MCF 10A (cell line): ENCODE results near the gene KRT86. TPM values are rescaled to one million over a fixed set of nuclear protein-coding genes. Genes with fewer than 3 reads are reported as not detected.
A peak's percentile ranks its signal among the peaks of the same experiment; 100 is the strongest.

ENCODE experiments used
- BruUV-seq: library from RNA; stranded (reverse); fragments of 400-500 nt; replicated peaks from 2 replicates; lab custom pipeline; 2021; lab: Mats Ljungman, UMichigan
- CTCF ChIA-PET: fragments of 300-600 bp; sonication (Branson Sonifier 250); formaldehyde crosslinking; extraction: SDS; loops from one replicate; lab custom pipeline; 2021; ENCODE audit warnings: antibody characterized with exemption, inconsistent platforms; lab: Yijun Ruan, JAX
- POLR2A ChIA-PET: fragments of 300-600, 350-650 bp; sonication (Branson Sonifier 250); formaldehyde crosslinking; extraction: SDS; loops from one replicate; lab custom pipeline; 2020; ENCODE audit warnings: antibody characterized with exemption, inconsistent platforms; lab: Yijun Ruan, JAX
- DNase-seq: peaks from one replicate; pipeline ENCODE4 v3.0.0-alpha.2; 2018; ENCODE audit not compliant: unreplicated experiment
- H3K27ac Mint-ChIP-seq: one replicate; pipeline ENCODE4 v1.8.0; 2022; ENCODE audit warnings: mild to moderate bottlenecking, low read depth, mixed read lengths; ENCODE audit not compliant: unreplicated experiment
- H3K27me3 Mint-ChIP-seq: one replicate; pipeline ENCODE4 v1.8.0; 2022; ENCODE audit warnings: mixed read lengths; ENCODE audit not compliant: insufficient read depth, unreplicated experiment
- H3K36me3 Mint-ChIP-seq: one replicate; pipeline ENCODE4 v1.8.0; 2022; ENCODE audit warnings: mild to moderate bottlenecking, moderate library complexity, mixed read lengths; ENCODE audit not compliant: insufficient read depth, unreplicated experiment
- H3K4me1 Mint-ChIP-seq: one replicate; pipeline ENCODE4 v1.8.0; 2022; ENCODE audit warnings: mixed read lengths; ENCODE audit not compliant: insufficient read depth, unreplicated experiment
- H3K4me3 Mint-ChIP-seq: one replicate; pipeline ENCODE4 v1.8.0; 2022; ENCODE audit warnings: mild to moderate bottlenecking, moderate library complexity, mixed read lengths; ENCODE audit not compliant: unreplicated experiment
- H3K9me3 Mint-ChIP-seq: one replicate; pipeline ENCODE4 v1.8.0; 2022; ENCODE audit warnings: mixed read lengths; ENCODE audit not compliant: unreplicated experiment
- CTCF ChIP-seq: fragments of 200-600 bp; IDR thresholded peaks from one replicate; pipeline ENCODE4 v1.8.0; 2022; ENCODE audit warnings: antibody characterized with exemption, mild to moderate bottlenecking; ENCODE audit not compliant: unreplicated experiment
- intact Hi-C: fragments of 100-400 bp; cut with micrococcal nuclease; formaldehyde crosslinking; loops from 2 replicates; pipeline ENCODE4 v1.14.1; 2022
- total RNA-seq: library from RNA; stranded (reverse); gene quantifications from 2 replicates; pipeline ENCODE4 v1.2.3, GENCODE V29; 2022

The KRT86 gene
- total RNA-seq, 1 experiment from 2014 or later: 37.8 TPM

GRCh38 chr12:52227606-52228166, 46.8 kb upstream of the KRT86 start:
- intact Hi-C loops: no loop called here
- Mint-ChIP-seq H3K36me3 (no peaks in the 10 kb centered on the region), H3K27ac (no peak overlapping the region), H3K4me3 (no peak overlapping the region), H3K9me3 (peaks cover 21% of the 10 kb centered on the region), H3K27me3 (no peaks in the 10 kb centered on the region), H3K4me1 (peaks cover 54% of the 10 kb centered on the region)
- ChIA-PET POLR2A (interaction anchor here (0.7 kb wide), 1 partner anchor 13 kb away, joined by 3 read pairs; no protein-coding TSS in a partner anchor), CTCF (interaction anchor here (0.6 to 1.0 kb wide), 3 partner anchors 9 to 88 kb away, joined by 3 to 4 read pairs (median 3); no protein-coding TSS in a partner anchor)
- TF ChIP-seq CTCF: no peak
- no TSS peak for BruUV-seq
- no peak for DNase-seq

GRCh38 chr12:52228366-52228765, 46.1 kb upstream of the KRT86 start:
- Mint-ChIP-seq H3K36me3 (no peaks in the 10 kb centered on the region), H3K4me3 (no peak overlapping the region), H3K27me3 (no peaks in the 10 kb centered on the region), H3K4me1 (peaks cover 56% of the 10 kb centered on the region), H3K9me3 (peaks cover 21% of the 10 kb centered on the region), H3K27ac (no peak overlapping the region)
- POLR2A ChIA-PET: no interaction called here
- TF ChIP-seq CTCF: no peak
- CTCF ChIA-PET: no interaction called here
- DNase-seq: no peak
- intact Hi-C loops: no loop called here
- BruUV-seq: no TSS peak

- no TSS peak for BruUV-seq
- no peak for TF ChIP-seq CTCF
- ChIA-PET CTCF (interaction anchor here (0.7 to 1.6 kb wide), 3 partner anchors 9 to 51 kb away, joined by 4 to 7 read pairs (median 5); no protein-coding TSS in a partner anchor), POLR2A (interaction anchor here (1.4 to 2.0 kb wide), 2 partner anchors 15 to 51 kb away, joined by 5 to 9 read pairs; no protein-coding TSS in a partner anchor)
- intact Hi-C loops: no loop called here
- no peaks in the 10 kb centered on the region for H3K27me3 Mint-ChIP-seq
- no peaks in the 10 kb centered on the region for H3K36me3 Mint-ChIP-seq
- H3K4me3 Mint-ChIP-seq: no peak overlapping the region
- no peak overlapping the region for H3K27ac Mint-ChIP-seq
- H3K4me1 Mint-ChIP-seq: peaks cover 50% of the 10 kb centered on the region
- peaks cover 17% of the 10 kb centered on the region for H3K9me3 Mint-ChIP-seq
- no peak for DNase-seq
Measured at GRCh38 chr12:52228931-52229330, 45.5 kb upstream of the KRT86 start.

GRCh38 chr12:52229836-52230343, 44.6 kb upstream of the KRT86 start:
- peak overlapping the region; percentile 91 for H3K27ac Mint-ChIP-seq
- BruUV-seq: no TSS peak
- intact Hi-C loops: loop anchor here (5.0 kb wide), 1 partner anchor 142 kb away; no protein-coding TSS in a partner anchor
- ChIA-PET CTCF (interaction anchor here (0.7 to 1.6 kb wide), 6 partner anchors 8 to 637 kb away, joined by 3 to 7 read pairs (median 4); no protein-coding TSS in a partner anchor), POLR2A (interaction anchor here (1.0 to 2.0 kb wide), 4 partner anchors 8 to 776 kb away, joined by 3 to 9 read pairs (median 4); partner anchors contain the start of gene EIF4B)
- no peaks in the 10 kb centered on the region for H3K27me3 Mint-ChIP-seq
- no peak for TF ChIP-seq CTCF
- H3K4me3 Mint-ChIP-seq: no peak overlapping the region
- H3K9me3 Mint-ChIP-seq: peaks cover 8% of the 10 kb centered on the region
- DNase-seq: no peak
- peaks cover 49% of the 10 kb centered on the region for H3K4me1 Mint-ChIP-seq
- H3K36me3 Mint-ChIP-seq: peaks cover 7% of the 10 kb centered on the region
